Subcutaneous abdominal adipose tissue (tissue), 5 donors: ENCODE data around the gene CGREF1.
"Not testable (repeated sequence)": the region's sequence is repeated elsewhere in the genome, so short reads cannot be mapped to it uniquely, and the experiment has no call there.

Source experiments
- H3K27ac ChIP-seq: one replicate; pipeline ENCODE4 v1.7.0; 2013; ENCODE audit warnings: low read depth, mild to moderate bottlenecking, inconsistent platforms, low read length, moderate library complexity
- H3K27me3 ChIP-seq, 5 donors: one replicate each; pipeline ENCODE4 v1.7.0; 2013; ENCODE audit warnings: low read length in 5 of 5, inconsistent platforms in 1 of 5; ENCODE audit not compliant: control insufficient read depth in 5 of 5, insufficient read depth in 4 of 5
- H3K36me3 ChIP-seq, 5 donors: one replicate each; pipeline ENCODE4 v1.7.0; 2013; ENCODE audit warnings: low read length in 5 of 5; ENCODE audit not compliant: control insufficient read depth in 5 of 5, insufficient read depth in 5 of 5
- H3K4me1 ChIP-seq, 5 donors: one replicate each; pipeline ENCODE4 v1.7.0; 2013; ENCODE audit warnings: low read length in 5 of 5, mild to moderate bottlenecking in 3 of 5, moderate library complexity in 1 of 5; ENCODE audit not compliant: control insufficient read depth in 5 of 5, insufficient read depth in 5 of 5
- H3K4me3 ChIP-seq, 5 donors: one replicate each; pipeline ENCODE4 v1.7.0; 2013; ENCODE audit warnings: low read length in 5 of 5, low read depth in 1 of 5
- H3K9ac ChIP-seq, 5 donors: one replicate each; pipeline ENCODE4 v1.7.0; 2013; ENCODE audit warnings: low read length in 5 of 5, mild to moderate bottlenecking in 4 of 5, moderate library complexity in 3 of 5
- H3K9me3 ChIP-seq, 5 donors: one replicate each; pipeline ENCODE4 v1.7.0; 2013; ENCODE audit warnings: low read length in 5 of 5; ENCODE audit not compliant: control insufficient read depth in 5 of 5
- donor health status: healthy.
- donor health status: healthy.
- donor health status: healthy.
- donor health status: healthy.
- donor health status: healthy.

Gene CGREF1

DNA sequence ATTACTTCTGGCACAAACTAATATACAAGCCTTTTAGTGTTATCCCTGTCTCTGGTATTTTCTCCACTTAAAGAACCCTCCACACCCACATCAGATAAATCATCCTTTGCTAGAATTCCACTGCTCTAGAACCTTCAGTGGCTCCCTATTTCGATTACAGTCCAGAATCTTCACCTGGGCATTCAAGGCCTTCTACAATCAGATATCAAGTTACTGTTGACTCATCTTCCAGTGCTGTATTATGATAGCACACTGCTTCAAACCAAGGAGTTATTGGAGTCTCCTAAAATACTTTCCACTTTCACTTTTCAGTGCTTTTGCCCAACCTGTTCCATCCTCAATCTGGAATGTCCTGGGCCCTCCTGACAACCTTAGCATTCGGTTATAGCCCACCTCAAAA, 3.4 kb downstream of the CGREF1 start:
- Histone ChIP-seq H3K9ac (no peak overlapping the region), H3K4me3 (no peak overlapping the region), H3K4me1 (peaks cover 2 to 15% (median 13%) of the 10 kb centered on the region in 5 donors), H3K36me3 (no peaks in the 10 kb centered on the region), H3K27me3 (peaks cover 0 to 16% (median 9%) of the 10 kb centered on the region in 5 donors), H3K9me3 (no peaks in the 10 kb centered on the region), H3K27ac (no peak overlapping the region)

- H3K9me3 ChIP-seq, H3K4me3 ChIP-seq, H3K36me3 ChIP-seq, H3K27me3 ChIP-seq, H3K27ac ChIP-seq, H3K4me1 ChIP-seq, H3K9ac ChIP-seq: not testable (repeated sequence)
These were observed 7.4 kb downstream of the CGREF1 start for GRCh38 chr2:27111392-27112078.

- not testable (repeated sequence) for H3K36me3 ChIP-seq, H3K9ac ChIP-seq, H3K27ac ChIP-seq, H3K4me3 ChIP-seq, H3K9me3 ChIP-seq, H3K27me3 ChIP-seq, H3K4me1 ChIP-seq
These were observed 8.2 kb downstream of the CGREF1 start for GRCh38 chr2:27110603-27111352.

- H3K36me3 ChIP-seq = no peaks in the 10 kb centered on the region
- no peaks in the 10 kb centered on the region for H3K9me3 ChIP-seq
- no peaks in the 10 kb centered on the region for H3K4me1 ChIP-seq
- H3K27me3 ChIP-seq = peaks cover 0 to 5% (median 0%) of the 10 kb centered on the region in 5 donors
- no peak overlapping the region for H3K4me3 ChIP-seq
- H3K27ac ChIP-seq = no peak overlapping the region
- H3K9ac ChIP-seq = no peak overlapping the region
These were observed 9.8 kb downstream of the CGREF1 start for GRCh38 chr2:27109083-27109482.

DNA sequence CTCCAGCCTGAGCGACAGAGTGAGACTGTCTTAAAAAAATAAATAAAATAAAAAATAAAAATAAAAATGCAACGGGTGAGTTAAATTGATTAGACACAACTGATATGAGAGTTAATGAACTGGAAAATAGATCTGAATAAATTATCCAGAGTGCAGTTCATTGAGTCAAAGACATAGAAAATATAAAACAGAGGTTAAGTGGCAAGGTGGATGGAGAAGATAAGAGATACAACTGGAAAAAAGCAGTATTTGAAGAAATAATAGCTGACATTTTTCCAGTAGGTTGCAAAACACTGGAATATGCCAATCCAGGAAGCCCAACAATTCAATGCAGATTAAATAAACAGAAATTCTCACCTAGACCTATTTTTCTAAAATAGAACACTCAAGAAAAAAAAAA, 10.7 kb downstream of the CGREF1 start:
- Histone ChIP-seq H3K4me1 (no peaks in the 10 kb centered on the region), H3K27me3 (peaks cover 0 to 7% (median 0%) of the 10 kb centered on the region in 5 donors), H3K27ac (no peak overlapping the region), H3K4me3 (no peak overlapping the region), H3K9ac (no peak overlapping the region), H3K9me3 (no peaks in the 10 kb centered on the region), H3K36me3 (no peaks in the 10 kb centered on the region)

- H3K9me3 ChIP-seq = no peaks in the 10 kb centered on the region
- H3K4me3 ChIP-seq = no peak overlapping the region
- peaks cover 0 to 7% (median 0%) of the 10 kb centered on the region in 5 donors for H3K27me3 ChIP-seq
- H3K4me1 ChIP-seq = no peaks in the 10 kb centered on the region
- H3K27ac ChIP-seq = no peak overlapping the region
- H3K9ac ChIP-seq = no peak overlapping the region
- no peaks in the 10 kb centered on the region for H3K36me3 ChIP-seq
These were observed 12.9 kb downstream of the CGREF1 start for GRCh38 chr2:27105981-27106380.

DNA sequence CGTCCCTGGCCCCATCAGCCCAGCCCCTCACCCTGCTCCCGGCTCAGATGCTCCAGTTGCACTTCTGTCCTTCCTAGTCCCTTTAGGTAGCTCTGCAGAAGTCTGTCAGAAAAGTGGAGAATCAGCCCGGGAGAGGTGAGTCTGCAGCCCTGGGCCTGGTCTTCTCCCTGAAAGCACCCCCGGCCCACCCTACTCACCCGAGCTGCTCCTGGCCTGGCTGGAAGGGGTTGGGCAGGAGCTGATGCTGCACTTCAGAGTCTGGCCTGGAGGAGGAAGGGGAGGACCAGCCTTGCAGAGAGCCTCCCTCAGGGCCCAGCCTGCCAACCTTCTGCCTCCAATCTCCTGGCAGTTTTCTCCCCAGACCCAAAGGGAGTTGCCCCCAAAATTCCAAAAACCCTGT, 16.6 kb downstream of the CGREF1 start:
- peaks cover 0 to 7% (median 0%) of the 10 kb centered on the region in 5 donors for H3K27me3 ChIP-seq
- H3K36me3 ChIP-seq = peaks cover 0 to 2% (median 0%) of the 10 kb centered on the region in 5 donors
- peaks cover 0 to 2% (median 0%) of the 10 kb centered on the region in 5 donors for H3K4me1 ChIP-seq
- H3K9ac ChIP-seq = no peak overlapping the region
- H3K9me3 ChIP-seq = no peaks in the 10 kb centered on the region
- H3K27ac ChIP-seq = no peak overlapping the region
- no peak overlapping the region for H3K4me3 ChIP-seq

GRCh38 chr2:27100036-27100435, 18.9 kb downstream of the CGREF1 start:
- H3K9me3 ChIP-seq = no peaks in the 10 kb centered on the region
- peaks cover 0 to 2% (median 0%) of the 10 kb centered on the region in 5 donors for H3K36me3 ChIP-seq
- peaks cover 6 to 19% (median 13%) of the 10 kb centered on the region in 5 donors for H3K4me1 ChIP-seq
- peaks cover 0 to 7% (median 0%) of the 10 kb centered on the region in 5 donors for H3K27me3 ChIP-seq
- H3K4me3 ChIP-seq = no peak overlapping the region
- no peak overlapping the region for H3K27ac ChIP-seq
- H3K9ac ChIP-seq = no peak overlapping the region

GRCh38 chr2:27099334-27099955, 19.5 kb downstream of the CGREF1 start:
- peaks cover 6 to 19% (median 13%) of the 10 kb centered on the region in 5 donors for H3K4me1 ChIP-seq
- H3K27ac ChIP-seq = no peak overlapping the region

GRCh38 chr2:27097341-27097740, 21.6 kb downstream of the CGREF1 start:
- H3K9ac ChIP-seq = no peak overlapping the region
- peaks cover 0 to 6% (median 0%) of the 10 kb centered on the region in 5 donors for H3K36me3 ChIP-seq
- H3K27ac ChIP-seq = no peak overlapping the region
- H3K4me3 ChIP-seq = no peak overlapping the region
- peaks cover 6 to 19% (median 13%) of the 10 kb centered on the region in 5 donors for H3K4me1 ChIP-seq
- H3K27me3 ChIP-seq = no peaks in the 10 kb centered on the region
- no peaks in the 10 kb centered on the region for H3K9me3 ChIP-seq

More at GRCh38 chr2:27099334-27099955, 19.5 kb downstream of the CGREF1 start:
- peaks cover 0 to 5% (median 0%) of the 10 kb centered on the region in 5 donors for H3K27me3 ChIP-seq
- no peaks in the 10 kb centered on the region for H3K9me3 ChIP-seq
- no peak overlapping the region for H3K4me3 ChIP-seq
- H3K36me3 ChIP-seq = peaks cover 0 to 3% (median 0%) of the 10 kb centered on the region in 5 donors
- peak overlapping the region in 1 of 5 donors; percentile 4 for H3K9ac ChIP-seq
